Measurements from ENCODE around the gene RNF166. TPM values are rescaled to one million over a fixed set of nuclear protein-coding genes. Genes with fewer than 3 reads are reported as not detected.

The RNF166 gene
- total and polyA plus RNA-seq, 2 of the 13 experiments (the other 11 are each of a cell fraction or from before 2014, with no cell fraction given) = 21.4 to 23.0 TPM

- TF ChIP-seq ZBTB33 (CRISPR knock-in tag; IDR thresholded peaks at IDR 0.05) (0 out of 2 replicates have a peak, but pooled peaks have one; percentile 39), MEIS1 (CRISPR knock-in tag; IDR thresholded peaks at IDR 0.05; ENCODE audit: borderline replicate concordance) (0 out of 2 replicates have a peak, but pooled peaks have one; percentile 48), GATA4 (IDR thresholded peaks at IDR 0.05; ENCODE audit: borderline replicate concordance, low read depth) (no peak), RFX5 (IDR thresholded peaks at IDR 0.05; ENCODE audit: low read depth, low read length) (no peak), SPEN (CRISPR knock-in tag; IDR thresholded peaks at IDR 0.05; ENCODE audit: low read depth) (no peak), RAD51 (IDR thresholded peaks at IDR 0.05; ENCODE audit: borderline replicate concordance) (no peak), ATM (IDR thresholded peaks at IDR 0.05; ENCODE audit: borderline replicate concordance) (no peak), PRDM4 (CRISPR knock-in tag; IDR thresholded peaks at IDR 0.05; ENCODE audit: borderline replicate concordance) (no peak), ZNF263 (CRISPR knock-in tag; IDR thresholded peaks at IDR 0.05) (no peak), ZNF350 (CRISPR knock-in tag; IDR thresholded peaks at IDR 0.05; ENCODE audit: borderline replicate concordance, low read depth) (peak; percentile 45; the same call in 1 of the 2 replicates), NFYB (CRISPR knock-in tag; IDR thresholded peaks at IDR 0.05) (no peak), AGO2 (optimal IDR thresholded peaks at IDR 0.05; ENCODE audit: low read depth, low read length) (peak; percentile 72), ARID2 (CRISPR knock-in tag; IDR thresholded peaks at IDR 0.05; ENCODE audit: borderline replicate concordance) (no peak)
- TF ChIP-seq, protein P1, sequence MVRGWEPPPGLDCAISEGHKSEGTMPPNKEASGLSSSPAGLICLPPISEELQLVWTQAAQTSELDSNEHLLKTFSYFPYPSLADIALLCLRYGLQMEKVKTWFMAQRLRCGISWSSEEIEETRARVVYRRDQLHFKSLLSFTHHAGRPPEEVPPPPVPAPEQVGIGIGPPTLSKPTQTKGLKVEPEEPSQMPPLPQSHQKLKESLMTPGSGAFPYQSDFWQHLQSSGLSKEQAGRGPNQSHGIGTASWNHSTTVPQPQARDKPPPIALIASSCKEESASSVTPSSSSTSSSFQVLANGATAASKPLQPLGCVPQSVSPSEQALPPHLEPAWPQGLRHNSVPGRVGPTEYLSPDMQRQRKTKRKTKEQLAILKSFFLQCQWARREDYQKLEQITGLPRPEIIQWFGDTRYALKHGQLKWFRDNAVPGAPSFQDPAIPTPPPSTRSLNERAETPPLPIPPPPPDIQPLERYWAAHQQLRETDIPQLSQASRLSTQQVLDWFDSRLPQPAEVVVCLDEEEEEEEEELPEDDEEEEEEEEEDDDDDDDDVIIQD (CRISPR knock-in tag; IDR thresholded peaks at IDR 0.05; ENCODE audit: low read depth) = no peak
- TF ChIP-seq, protein P2, sequence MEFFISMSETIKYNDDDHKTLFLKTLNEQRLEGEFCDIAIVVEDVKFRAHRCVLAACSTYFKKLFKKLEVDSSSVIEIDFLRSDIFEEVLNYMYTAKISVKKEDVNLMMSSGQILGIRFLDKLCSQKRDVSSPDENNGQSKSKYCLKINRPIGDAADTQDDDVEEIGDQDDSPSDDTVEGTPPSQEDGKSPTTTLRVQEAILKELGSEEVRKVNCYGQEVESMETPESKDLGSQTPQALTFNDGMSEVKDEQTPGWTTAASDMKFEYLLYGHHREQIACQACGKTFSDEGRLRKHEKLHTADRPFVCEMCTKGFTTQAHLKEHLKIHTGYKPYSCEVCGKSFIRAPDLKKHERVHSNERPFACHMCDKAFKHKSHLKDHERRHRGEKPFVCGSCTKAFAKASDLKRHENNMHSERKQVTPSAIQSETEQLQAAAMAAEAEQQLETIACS (CRISPR knock-in tag; IDR thresholded peaks at IDR 0.05) = no peak
- TF ChIP-seq, protein P3, sequence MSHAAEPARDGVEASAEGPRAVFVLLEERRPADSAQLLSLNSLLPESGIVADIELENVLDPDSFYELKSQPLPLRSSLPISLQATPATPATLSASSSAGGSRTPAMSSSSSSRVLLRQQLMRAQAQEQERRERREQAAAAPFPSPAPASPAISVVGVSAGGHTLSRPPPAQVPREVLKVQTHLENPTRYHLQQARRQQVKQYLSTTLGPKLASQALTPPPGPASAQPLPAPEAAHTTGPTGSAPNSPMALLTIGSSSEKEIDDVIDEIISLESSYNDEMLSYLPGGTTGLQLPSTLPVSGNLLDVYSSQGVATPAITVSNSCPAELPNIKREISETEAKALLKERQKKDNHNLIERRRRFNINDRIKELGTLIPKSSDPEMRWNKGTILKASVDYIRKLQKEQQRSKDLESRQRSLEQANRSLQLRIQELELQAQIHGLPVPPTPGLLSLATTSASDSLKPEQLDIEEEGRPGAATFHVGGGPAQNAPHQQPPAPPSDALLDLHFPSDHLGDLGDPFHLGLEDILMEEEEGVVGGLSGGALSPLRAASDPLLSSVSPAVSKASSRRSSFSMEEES (CRISPR knock-in tag; IDR thresholded peaks at IDR 0.05) = no peak
- TF ChIP-seq, protein P4, sequence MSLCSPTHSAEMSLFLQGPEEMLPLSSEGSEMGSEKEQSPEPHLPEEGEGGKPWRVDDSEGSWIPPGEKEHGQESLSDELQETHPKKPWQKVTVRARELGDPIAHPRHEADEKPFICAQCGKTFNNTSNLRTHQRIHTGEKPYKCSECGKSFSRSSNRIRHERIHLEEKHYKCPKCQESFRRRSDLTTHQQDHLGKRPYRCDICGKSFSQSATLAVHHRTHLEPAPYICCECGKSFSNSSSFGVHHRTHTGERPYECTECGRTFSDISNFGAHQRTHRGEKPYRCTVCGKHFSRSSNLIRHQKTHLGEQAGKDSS (CRISPR knock-in tag; IDR thresholded peaks at IDR 0.05; ENCODE audit: borderline replicate concordance, low read depth) = 0 out of 2 replicates have a peak, but pooled peaks have one; percentile 59
These were observed 37.7 kb upstream of the RNF166 start (continued) for GRCh38 chr16:88743693-88744576.
